Fibroblast of lung (primary cell): Measurements from ENCODE around the gene ACSM5.

ENCODE experiments used
- EZH2 ChIP-seq: IDR thresholded peaks from 2 replicates; pipeline ENCODE4 v1.5.1; 2012; ENCODE audit warnings: low read length, control low read depth, mild to moderate bottlenecking; ENCODE audit errors: missing control alignments
- TF ChIP-seq, protein P1 (sequence below), 2 donors: IDR thresholded peaks in 1 of 2; conservative IDR thresholded peaks in 1 of 2; 1 replicate in 1 of 2; 2 replicates in 1 of 2; pipeline ENCODE4 v1.5.1; 2011 to 2012; ENCODE audit warnings: low read length in 2 of 2, control low read depth in 1 of 2, inconsistent platforms in 1 of 2, low read depth in 1 of 2, mild to moderate bottlenecking in 1 of 2

DNA sequence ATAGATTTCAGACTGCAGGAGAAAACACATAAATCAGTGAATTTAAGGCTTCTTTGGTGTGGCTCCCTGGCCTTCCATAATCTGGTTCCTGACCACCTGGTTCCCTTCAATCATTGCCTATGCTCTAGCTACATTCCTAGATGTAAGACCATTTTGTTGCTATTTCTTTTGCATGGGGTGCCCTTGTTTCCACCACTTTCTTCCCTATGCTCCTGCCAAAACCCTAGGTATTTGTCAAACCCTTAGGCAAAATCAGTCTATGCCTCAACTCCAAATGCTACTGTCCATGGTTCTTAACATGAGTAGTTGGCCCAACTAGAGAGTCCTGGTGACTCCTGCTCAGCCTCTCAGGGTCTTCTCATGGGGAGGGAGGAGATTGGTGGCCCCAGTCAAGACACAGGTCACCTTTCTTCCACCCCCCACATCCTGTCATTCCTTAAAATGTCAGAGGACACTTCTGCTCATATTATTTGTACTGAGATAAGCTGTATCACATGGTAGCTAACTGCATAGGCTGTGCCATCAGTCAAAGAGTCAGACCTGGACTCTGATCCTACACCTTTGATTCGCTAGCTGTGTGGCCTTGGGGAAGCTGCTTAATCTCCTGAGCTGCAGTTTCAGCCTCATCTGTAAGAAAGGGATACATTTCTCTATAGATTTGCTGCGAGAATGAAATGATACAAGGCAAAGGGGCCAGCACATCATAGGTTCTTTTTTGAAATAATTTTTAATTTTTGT, 15.0 kb downstream of the ACSM5 start:
- TF ChIP-seq, protein P1, sequence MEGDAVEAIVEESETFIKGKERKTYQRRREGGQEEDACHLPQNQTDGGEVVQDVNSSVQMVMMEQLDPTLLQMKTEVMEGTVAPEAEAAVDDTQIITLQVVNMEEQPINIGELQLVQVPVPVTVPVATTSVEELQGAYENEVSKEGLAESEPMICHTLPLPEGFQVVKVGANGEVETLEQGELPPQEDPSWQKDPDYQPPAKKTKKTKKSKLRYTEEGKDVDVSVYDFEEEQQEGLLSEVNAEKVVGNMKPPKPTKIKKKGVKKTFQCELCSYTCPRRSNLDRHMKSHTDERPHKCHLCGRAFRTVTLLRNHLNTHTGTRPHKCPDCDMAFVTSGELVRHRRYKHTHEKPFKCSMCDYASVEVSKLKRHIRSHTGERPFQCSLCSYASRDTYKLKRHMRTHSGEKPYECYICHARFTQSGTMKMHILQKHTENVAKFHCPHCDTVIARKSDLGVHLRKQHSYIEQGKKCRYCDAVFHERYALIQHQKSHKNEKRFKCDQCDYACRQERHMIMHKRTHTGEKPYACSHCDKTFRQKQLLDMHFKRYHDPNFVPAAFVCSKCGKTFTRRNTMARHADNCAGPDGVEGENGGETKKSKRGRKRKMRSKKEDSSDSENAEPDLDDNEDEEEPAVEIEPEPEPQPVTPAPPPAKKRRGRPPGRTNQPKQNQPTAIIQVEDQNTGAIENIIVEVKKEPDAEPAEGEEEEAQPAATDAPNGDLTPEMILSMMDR (conservative IDR thresholded peaks at IDR 0.05 in 1 of 2, IDR thresholded peaks at IDR 0.05 in 1 of 2; ENCODE audit: low read depth in 1 of 2, low read length in 2 of 2): no peak
- no peak for TF ChIP-seq EZH2
